GM18951 (cell line): Measurements from ENCODE around the gene NFKB1.

Source experiments
- POLR2A ChIP-seq: IDR thresholded peaks from 4 replicates; pipeline ENCODE4 v1.6.1; 2011; ENCODE audit warnings: mild to moderate bottlenecking; ENCODE audit not compliant: insufficient read length, insufficient read depth; ENCODE audit errors: extremely low read depth
- in situ Hi-C: fragments of 300-500 bp; cut with MboI; formaldehyde crosslinking; loops from one replicate; pipeline ENCODE4 v1.12.0; 2022; ENCODE audit warnings: low sequenced_read_pairs, mixed read lengths, inconsistent platforms; ENCODE audit not compliant: unreplicated experiment

Gene NFKB1

DNA sequence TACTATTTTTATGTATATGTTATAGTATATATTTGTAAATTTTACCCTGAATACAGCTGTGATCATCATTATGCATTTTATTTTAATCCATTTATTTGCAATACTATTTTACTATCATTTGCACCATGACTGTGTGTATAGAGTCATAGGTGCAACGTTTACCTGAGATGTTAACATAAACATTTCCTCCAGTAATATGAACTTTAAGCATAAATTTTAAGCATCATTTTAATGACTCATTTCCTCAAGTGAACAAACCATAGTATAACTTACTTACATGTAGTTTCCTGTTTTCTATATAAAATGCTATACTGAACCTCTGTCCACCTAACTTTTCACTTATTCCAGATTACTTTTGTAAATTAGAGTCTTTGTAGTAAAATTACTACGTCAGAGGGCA lies 92.8 kb downstream of the NFKB1 start:
- TF ChIP-seq POLR2A = no peak
- in situ Hi-C loops = no loop called here

GRCh38 chr4:102596532-102596931 lies 95.4 kb downstream of the NFKB1 start:
- in situ Hi-C loops = no loop called here
- TF ChIP-seq POLR2A = no peak

GRCh38 chr4:102598086-102598761 lies 97.1 kb downstream of the NFKB1 start:
- in situ Hi-C loops = no loop called here
- TF ChIP-seq POLR2A = no peak

DNA sequence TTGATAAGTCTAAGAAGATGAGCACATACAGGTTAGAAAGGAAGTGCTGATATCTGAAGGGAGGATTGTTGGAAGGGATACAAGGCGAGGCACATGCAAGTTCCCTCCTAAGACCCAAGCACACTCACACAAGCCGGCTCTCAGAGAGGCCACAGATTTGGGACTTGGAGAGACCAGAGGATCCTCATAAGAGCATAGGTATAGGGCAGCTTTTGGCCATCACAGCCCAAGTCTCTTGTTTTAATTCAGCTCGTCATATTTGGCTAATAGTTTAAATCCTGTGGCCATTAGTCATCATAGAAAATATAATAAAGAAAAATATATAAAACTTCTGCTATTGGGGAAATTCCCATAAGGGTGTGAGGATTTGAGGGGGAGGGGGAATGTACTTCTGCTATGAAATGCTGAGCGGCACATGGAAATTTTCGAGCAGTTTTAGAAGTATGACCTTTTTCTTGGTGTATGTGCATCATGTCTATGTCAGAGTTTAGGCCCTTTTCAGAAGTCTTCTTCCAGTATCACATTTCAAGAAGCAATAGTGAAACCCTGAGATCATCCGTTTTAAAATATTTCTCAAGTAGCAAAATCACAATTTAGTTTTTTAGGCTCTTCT lies 97.7 kb downstream of the NFKB1 start:
- no peak for TF ChIP-seq POLR2A
- in situ Hi-C loops = no loop called here

GRCh38 chr4:102599455-102599854 lies 98.3 kb downstream of the NFKB1 start:
- TF ChIP-seq POLR2A = no peak
- in situ Hi-C loops = no loop called here

DNA sequence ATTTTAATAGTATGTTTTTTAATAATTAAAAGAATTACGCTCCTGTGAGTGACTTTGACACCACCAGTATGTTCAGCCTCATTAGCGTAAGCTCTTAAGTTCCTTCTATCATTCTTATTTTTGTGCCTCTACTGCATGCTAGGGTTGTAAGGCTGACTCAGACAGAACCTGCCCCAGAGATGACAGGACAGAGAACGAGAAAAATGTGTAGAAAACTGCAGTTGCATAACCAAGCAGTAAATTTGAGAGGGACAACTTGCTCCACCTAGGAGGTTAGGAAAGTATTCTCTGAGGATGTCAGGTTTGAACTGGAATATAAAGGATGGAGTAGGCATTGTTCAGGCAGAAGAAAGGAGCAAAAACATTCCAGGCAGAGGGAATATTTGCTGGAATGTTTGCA lies 98.7 kb downstream of the NFKB1 start:
- TF ChIP-seq POLR2A = no peak
- in situ Hi-C loops = no loop called here

DNA sequence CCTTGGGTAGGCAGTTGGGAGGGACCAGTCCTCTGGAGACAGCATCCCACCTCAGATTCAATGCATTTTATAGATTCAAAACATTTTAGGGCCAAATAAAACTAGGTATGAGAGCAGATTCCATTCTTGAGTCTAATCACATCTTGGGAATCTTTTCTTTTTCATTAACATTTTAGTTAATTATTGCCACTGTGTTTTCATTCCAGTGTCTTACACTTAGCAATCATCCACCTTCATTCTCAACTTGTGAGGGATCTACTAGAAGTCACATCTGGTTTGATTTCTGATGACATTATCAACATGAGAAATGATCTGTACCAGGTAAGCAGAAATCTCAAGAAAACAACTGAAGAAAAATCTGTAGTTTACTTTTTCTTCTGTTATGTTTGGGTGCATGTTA lies 99.5 kb downstream of the NFKB1 start:
- in situ Hi-C loops = no loop called here
- no peak for TF ChIP-seq POLR2A

GRCh38 chr4:102601586-102602227 lies 100.5 kb downstream of the NFKB1 start:
- in situ Hi-C loops = no loop called here
- no peak for TF ChIP-seq POLR2A

DNA sequence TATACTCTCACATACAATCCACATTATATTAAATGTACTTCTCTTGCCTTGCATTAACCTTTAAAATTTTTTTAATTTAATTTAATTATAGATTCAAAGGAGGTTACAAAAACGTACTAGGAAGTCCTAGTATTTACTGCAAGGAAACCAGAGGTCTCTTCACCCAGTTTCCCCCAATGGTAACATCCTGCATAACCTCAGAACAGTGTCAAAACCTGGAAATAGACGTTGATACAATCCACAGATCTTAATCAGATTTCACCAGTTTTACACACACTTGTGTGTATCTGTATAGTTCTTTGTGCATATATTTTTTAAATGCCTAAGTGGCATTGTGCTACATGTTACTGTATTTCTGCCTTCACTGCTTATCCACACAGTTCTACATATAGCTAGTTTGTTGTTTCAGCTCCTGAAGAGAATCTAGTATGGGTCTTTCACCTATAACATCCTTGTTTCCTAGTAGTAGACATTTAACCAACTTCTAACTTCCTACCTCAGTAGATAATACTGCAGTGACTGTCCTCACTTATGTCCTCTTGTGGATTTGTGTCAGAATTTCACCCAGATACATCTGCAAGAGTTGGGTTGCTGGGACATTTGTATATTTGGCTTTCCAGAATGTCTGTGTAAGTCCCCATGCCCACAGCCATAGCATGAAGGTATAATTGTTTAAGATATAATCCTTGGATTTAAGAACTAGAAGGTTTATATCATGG lies 103.2 kb downstream of the NFKB1 start:
- TF ChIP-seq POLR2A = no peak
- in situ Hi-C loops = no loop called here

GRCh38 chr4:102606261-102606660 lies 105.1 kb downstream of the NFKB1 start:
- TF ChIP-seq POLR2A = no peak
- in situ Hi-C loops = no loop called here

- in situ Hi-C loops = no loop called here
- no peak for TF ChIP-seq POLR2A
Measured at GRCh38 chr4:102606846-102607450, 105.8 kb downstream of the NFKB1 start.

DNA sequence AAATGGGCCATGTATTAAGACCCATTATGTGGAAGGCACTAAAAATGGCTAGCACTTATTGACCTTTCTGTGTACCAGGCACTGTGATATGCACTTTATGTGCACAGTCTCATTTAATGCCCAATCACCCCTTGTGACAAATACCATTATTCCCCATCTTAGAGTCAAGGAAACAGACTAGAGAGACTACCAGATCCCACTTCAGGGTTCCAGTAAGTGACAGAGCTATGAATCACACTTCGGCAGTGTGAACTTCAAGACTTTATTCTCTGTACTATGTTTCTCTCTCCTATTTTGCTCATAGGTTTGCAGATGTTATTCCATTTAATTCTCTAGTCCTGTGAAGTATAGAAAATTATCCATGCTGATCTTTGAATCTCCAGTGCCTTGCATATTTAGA lies 107.0 kb downstream of the NFKB1 start:
- TF ChIP-seq POLR2A = no peak
- in situ Hi-C loops = no loop called here

DNA sequence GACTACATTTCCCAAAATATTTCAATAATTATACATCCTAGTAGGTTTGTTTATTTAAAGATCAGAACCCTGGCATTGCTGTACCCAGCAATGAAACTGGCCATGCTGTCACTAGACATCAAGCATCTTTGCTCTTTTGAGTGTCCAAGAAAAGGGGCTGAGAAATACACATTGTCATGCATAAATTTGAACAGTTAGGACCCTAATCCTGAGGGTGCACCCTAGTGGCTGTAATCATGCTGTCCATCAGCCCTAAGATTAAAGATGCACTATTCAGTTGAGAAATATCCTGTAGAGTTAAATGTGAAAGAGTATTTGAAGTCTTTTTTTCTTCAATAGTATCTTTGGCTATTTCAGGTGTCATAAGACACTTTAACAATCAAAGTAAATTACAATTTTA lies 108.8 kb downstream of the NFKB1 start:
- no peak for TF ChIP-seq POLR2A
- in situ Hi-C loops = no loop called here
